Body of pancreas (tissue), 4 donors: ENCODE results near the gene MTCL3.

Experiments used
- CTCF ChIP-seq, 7 experiments: fragments of 450-650 bp in 4 of 7; fragments of 200-600 bp in 3 of 7; sonication (generic) in 3 of 7; IDR thresholded peaks; one replicate each; pipeline ENCODE4 v1.5.1; 2016 to 2019; ENCODE audit warnings: antibody characterized with exemption in 7 of 7
- POLR2A ChIP-seq, 3 donors: fragments of 450-650 bp; IDR thresholded peaks; one replicate each; pipeline ENCODE4 v1.6.1; 2016; ENCODE audit warnings: antibody characterized with exemption in 3 of 3, mild to moderate bottlenecking in 2 of 3

GRCh38 chr6:127518710-127519468 lies at the start of gene MTCL3:
- TF ChIP-seq CTCF (IDR thresholded peaks at IDR 0.05) (no peak), POLR2A (IDR thresholded peaks at IDR 0.05) (no peak)
